HG03575 (cell line): ENCODE results near the gene TMED5.
"Not testable (repeated sequence)": the region's sequence is repeated elsewhere in the genome, so short reads cannot be mapped to it uniquely, and the experiment has no call there.

Experiments used
- ATAC-seq: cut with Tn5 transposase; IDR thresholded peaks from one replicate; pipeline ENCODE4 v1.9.1; 2021; ENCODE audit not compliant: unreplicated experiment, insufficient number of reproducible peaks, low FRiP score; ENCODE audit errors: extremely low read depth

The TMED5 gene

GRCh38 chr1:93177991-93178390 lies 2.2 kb downstream of the TMED5 start:
- no peak for ATAC-seq

- ATAC-seq, result not testable (repeated sequence)
These were observed 5.6 kb downstream of the TMED5 start for GRCh38 chr1:93174638-93175037.

- ATAC-seq, result no peak
These were observed 7.4 kb downstream of the TMED5 start for GRCh38 chr1:93172778-93173177.

GRCh38 chr1:93171549-93172034 lies 8.6 kb downstream of the TMED5 start:
- ATAC-seq, result no peak

- ATAC-seq, result not testable (repeated sequence)
These were observed 10.0 kb downstream of the TMED5 start for GRCh38 chr1:93170141-93170678.

GRCh38 chr1:93167006-93167405 lies 13.2 kb downstream of the TMED5 start:
- ATAC-seq, result no peak

GRCh38 chr1:93165895-93166294 lies 14.3 kb downstream of the TMED5 start:
- not testable (repeated sequence) for ATAC-seq

GRCh38 chr1:93164816-93165215 lies 15.4 kb downstream of the TMED5 start:
- no peak for ATAC-seq

GRCh38 chr1:93163314-93163713 lies 16.9 kb downstream of the TMED5 start:
- ATAC-seq, result not testable (repeated sequence)

- ATAC-seq, result no peak
These were observed 20.9 kb downstream of the TMED5 start for GRCh38 chr1:93159337-93159736.

- no peak for ATAC-seq
These were observed 24.9 kb downstream of the TMED5 start for GRCh38 chr1:93155335-93155734.

GRCh38 chr1:93154898-93155297 lies 25.3 kb downstream of the TMED5 start:
- no peak for ATAC-seq

GRCh38 chr1:93152835-93153234 lies 27.4 kb downstream of the TMED5 start:
- no peak for ATAC-seq

GRCh38 chr1:93151474-93151873 lies 28.7 kb downstream of the TMED5 start:
- no peak for ATAC-seq

GRCh38 chr1:93150729-93151128 lies 29.5 kb downstream of the TMED5 start:
- ATAC-seq, result no peak

GRCh38 chr1:93148001-93148400 lies 32.2 kb downstream of the TMED5 start:
- ATAC-seq, result no peak

GRCh38 chr1:93143769-93144168 lies 36.4 kb downstream of the TMED5 start:
- no peak for ATAC-seq

GRCh38 chr1:93143136-93143535 lies 37.1 kb downstream of the TMED5 start:
- ATAC-seq, result no peak

- no peak for ATAC-seq
These were observed 38.1 kb downstream of the TMED5 start for GRCh38 chr1:93142161-93142560.

- ATAC-seq, result no peak
These were observed 40.1 kb downstream of the TMED5 start for GRCh38 chr1:93140106-93140505.

GRCh38 chr1:93137604-93138292 lies 42.5 kb downstream of the TMED5 start:
- no peak for ATAC-seq
